ENCODE results near the gene TRPC6. TPM values are rescaled to one million over a fixed set of nuclear protein-coding genes. Genes with fewer than 3 reads are reported as not detected.
"Not testable (repeated sequence)": the region's sequence is repeated elsewhere in the genome, so short reads cannot be mapped to it uniquely, and the experiment has no call there.

The TRPC6 gene
- total RNA-seq, 2 experiments from 2014 or later = not detected

DNA sequence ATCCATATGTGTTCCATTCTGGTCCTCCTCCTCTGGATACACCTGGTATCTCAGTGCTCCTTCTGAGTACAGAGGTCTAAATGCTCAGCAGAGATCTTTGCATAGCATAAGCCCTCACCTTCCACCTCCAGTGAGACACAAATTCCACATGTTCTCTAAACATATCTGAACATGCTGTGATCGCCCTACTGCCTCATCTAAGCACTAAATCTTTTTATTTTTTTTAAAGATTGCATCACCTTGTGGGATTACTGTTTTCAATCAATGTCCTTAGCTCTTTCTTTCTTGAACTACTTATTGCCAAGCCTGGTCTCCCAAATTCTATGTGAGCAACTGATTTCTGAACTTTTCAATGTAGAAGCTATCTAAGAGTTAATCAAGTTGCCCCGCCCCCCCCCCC lies 113.4 kb downstream of the TRPC6 start:
- H3K27me3 Mint-ChIP-seq = no peaks in the 10 kb centered on the region
- no peak overlapping the region for H3K4me3 Mint-ChIP-seq
- no peaks in the 10 kb centered on the region for H3K9me3 Mint-ChIP-seq
- ChIA-PET POLR2A (no interaction called here), CTCF (no interaction called here)
- no peak overlapping the region for H3K27ac ChIP-seq (ENCODE audit: low read depth in 1 of 2, low read length in 2 of 2)
- DNase-seq (no peak), ATAC-seq (ENCODE audit: poor library complexity) (no peak)
- peaks cover 0 to 10% of the 10 kb centered on the region in 2 experiments for H3K9me3 ChIP-seq (ENCODE audit: control insufficient read depth in 1 of 2, insufficient read depth in 1 of 2, low read length in 2 of 2)
- no peaks in the 10 kb centered on the region for H3K27me3 ChIP-seq (ENCODE audit: control insufficient read depth in 1 of 2, insufficient read depth in 2 of 2, low read length in 2 of 2)
- TF ChIP-seq, protein P1, sequence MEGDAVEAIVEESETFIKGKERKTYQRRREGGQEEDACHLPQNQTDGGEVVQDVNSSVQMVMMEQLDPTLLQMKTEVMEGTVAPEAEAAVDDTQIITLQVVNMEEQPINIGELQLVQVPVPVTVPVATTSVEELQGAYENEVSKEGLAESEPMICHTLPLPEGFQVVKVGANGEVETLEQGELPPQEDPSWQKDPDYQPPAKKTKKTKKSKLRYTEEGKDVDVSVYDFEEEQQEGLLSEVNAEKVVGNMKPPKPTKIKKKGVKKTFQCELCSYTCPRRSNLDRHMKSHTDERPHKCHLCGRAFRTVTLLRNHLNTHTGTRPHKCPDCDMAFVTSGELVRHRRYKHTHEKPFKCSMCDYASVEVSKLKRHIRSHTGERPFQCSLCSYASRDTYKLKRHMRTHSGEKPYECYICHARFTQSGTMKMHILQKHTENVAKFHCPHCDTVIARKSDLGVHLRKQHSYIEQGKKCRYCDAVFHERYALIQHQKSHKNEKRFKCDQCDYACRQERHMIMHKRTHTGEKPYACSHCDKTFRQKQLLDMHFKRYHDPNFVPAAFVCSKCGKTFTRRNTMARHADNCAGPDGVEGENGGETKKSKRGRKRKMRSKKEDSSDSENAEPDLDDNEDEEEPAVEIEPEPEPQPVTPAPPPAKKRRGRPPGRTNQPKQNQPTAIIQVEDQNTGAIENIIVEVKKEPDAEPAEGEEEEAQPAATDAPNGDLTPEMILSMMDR (IDR thresholded peaks at IDR 0.05) = no peak
- no peaks in the 10 kb centered on the region for H3K36me3 ChIP-seq (ENCODE audit: insufficient read depth, low read length)
- no peaks in the 10 kb centered on the region for H3K36me3 Mint-ChIP-seq (ENCODE audit: low read depth)
- no peak overlapping the region for H3K4me3 ChIP-seq (ENCODE audit: low read length)
- intact Hi-C loops (cut with DNase I, micrococcal nuclease) = no loop called here
- H3K4me1 ChIP-seq (ENCODE audit: insufficient read depth, low read length) = no peaks in the 10 kb centered on the region
- H3K4me1 Mint-ChIP-seq (ENCODE audit: low read depth) = no peaks in the 10 kb centered on the region
- H3K27ac Mint-ChIP-seq = no peak overlapping the region

- Histone ChIP-seq H3K36me3 (ENCODE audit: insufficient read depth, low read length) (no peaks in the 10 kb centered on the region), H3K4me1 (ENCODE audit: insufficient read depth, low read length) (no peaks in the 10 kb centered on the region), H3K27me3 (ENCODE audit: control insufficient read depth in 1 of 2, insufficient read depth in 2 of 2, low read length in 2 of 2) (no peaks in the 10 kb centered on the region), H3K27ac (ENCODE audit: low read depth in 1 of 2, low read length in 2 of 2) (no peak overlapping the region), H3K9me3 (ENCODE audit: control insufficient read depth in 1 of 2, insufficient read depth in 1 of 2, low read length in 2 of 2) (peaks cover 0 to 11% of the 10 kb centered on the region in 2 experiments), H3K4me3 (ENCODE audit: low read length) (no peak overlapping the region)
- H3K36me3 Mint-ChIP-seq (ENCODE audit: low read depth) = no peaks in the 10 kb centered on the region
- TF ChIP-seq, protein P1 (IDR thresholded peaks at IDR 0.05) = no peak
- no peak overlapping the region for H3K4me3 Mint-ChIP-seq
- DNase-seq = no peak
- ChIA-PET CTCF (no interaction called here), POLR2A (no interaction called here)
- H3K27ac Mint-ChIP-seq = no peak overlapping the region
- H3K4me1 Mint-ChIP-seq (ENCODE audit: low read depth) = no peaks in the 10 kb centered on the region
- ATAC-seq (ENCODE audit: poor library complexity) = no peak
- intact Hi-C loops (cut with DNase I, micrococcal nuclease) = no loop called here
- peaks cover 6% of the 10 kb centered on the region for H3K9me3 Mint-ChIP-seq
- no peaks in the 10 kb centered on the region for H3K27me3 Mint-ChIP-seq
Measured at GRCh38 chr11:101466352-101466751, 117.5 kb downstream of the TRPC6 start.

- H3K9me3 ChIP-seq (ENCODE audit: control insufficient read depth in 1 of 2, insufficient read depth in 1 of 2, low read length in 2 of 2) = peaks cover 0 to 15% of the 10 kb centered on the region in 2 experiments
- H3K36me3 ChIP-seq (ENCODE audit: insufficient read depth, low read length); H3K27me3 ChIP-seq (ENCODE audit: control insufficient read depth in 1 of 2, insufficient read depth in 2 of 2, low read length in 2 of 2); H3K27ac ChIP-seq (ENCODE audit: low read depth in 1 of 2, low read length in 2 of 2); H3K9me3 Mint-ChIP-seq; ATAC-seq (ENCODE audit: poor library complexity); H3K36me3 Mint-ChIP-seq (ENCODE audit: low read depth); H3K27me3 Mint-ChIP-seq; POLR2A ChIA-PET; H3K4me1 Mint-ChIP-seq (ENCODE audit: low read depth); H3K4me1 ChIP-seq (ENCODE audit: insufficient read depth, low read length); CTCF ChIA-PET; DNase-seq; H3K4me3 ChIP-seq (ENCODE audit: low read length); intact Hi-C loops (cut with DNase I, micrococcal nuclease); H3K27ac Mint-ChIP-seq; H3K4me3 Mint-ChIP-seq: not testable (repeated sequence)
Measured at GRCh38 chr11:101464388-101464787, 119.4 kb downstream of the TRPC6 start.

DNA sequence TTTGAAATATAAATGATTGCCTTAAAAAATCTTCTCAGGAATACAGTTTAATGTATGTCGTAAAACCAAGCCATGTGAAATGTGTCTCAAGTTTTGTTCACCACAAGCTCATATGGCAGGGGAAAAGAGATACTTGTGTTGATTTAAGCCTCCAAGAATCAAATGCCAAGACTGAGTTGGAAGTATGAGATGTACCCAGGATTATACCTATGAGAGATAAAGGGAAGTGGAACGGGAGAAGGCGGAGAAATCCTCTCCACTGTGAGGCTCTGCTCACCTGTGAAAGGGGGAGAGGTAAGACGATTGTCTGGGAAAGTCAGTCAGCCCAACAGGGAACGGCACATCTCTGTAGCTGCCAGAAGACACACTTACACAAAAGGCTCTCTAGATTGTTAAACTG lies 124.8 kb downstream of the TRPC6 start:
- ChIA-PET CTCF (no interaction called here), POLR2A (no interaction called here)
- Mint-ChIP-seq H3K9me3 (peaks cover 6% of the 10 kb centered on the region), H3K27me3 (no peaks in the 10 kb centered on the region), H3K27ac (no peak overlapping the region), H3K4me3 (no peak overlapping the region), H3K4me1 (ENCODE audit: low read depth) (no peaks in the 10 kb centered on the region), H3K36me3 (ENCODE audit: low read depth) (no peaks in the 10 kb centered on the region)
- DNase-seq (no peak), ATAC-seq (ENCODE audit: poor library complexity) (no peak)
- no peaks in the 10 kb centered on the region for H3K27me3 ChIP-seq (ENCODE audit: control insufficient read depth in 1 of 2, insufficient read depth in 2 of 2, low read length in 2 of 2)
- no peaks in the 10 kb centered on the region for H3K4me1 ChIP-seq (ENCODE audit: insufficient read depth, low read length)
- TF ChIP-seq, protein P1 (IDR thresholded peaks at IDR 0.05) = no peak
- no peak overlapping the region for H3K27ac ChIP-seq (ENCODE audit: low read depth in 1 of 2, low read length in 2 of 2)
- peaks cover 0 to 4% of the 10 kb centered on the region in 2 experiments for H3K9me3 ChIP-seq (ENCODE audit: control insufficient read depth in 1 of 2, insufficient read depth in 1 of 2, low read length in 2 of 2)
- intact Hi-C loops (cut with DNase I, micrococcal nuclease) = no loop called here
- H3K36me3 ChIP-seq (ENCODE audit: insufficient read depth, low read length) = no peaks in the 10 kb centered on the region
- no peak overlapping the region for H3K4me3 ChIP-seq (ENCODE audit: low read length)
